ENCODE results near the gene GRK5. TPM values are rescaled to one million over a fixed set of nuclear protein-coding genes. Genes with fewer than 3 reads are reported as not detected.

GRK5 gene
- total RNA-seq, 4 donors from 2014 or later, result 6.2 to 12.5 (median 9.1) TPM

- Histone ChIP-seq H3K4me3 (no peak overlapping the region), H3K27me3 (no peaks in the 10 kb centered on the region), H3K4me1 (no peaks in the 10 kb centered on the region), H3K36me3 (no peaks in the 10 kb centered on the region), H3K27ac (no peak overlapping the region), H3K9me3 (no peaks in the 10 kb centered on the region)
- TF ChIP-seq CTCF (IDR thresholded peaks at IDR 0.05 in 4 of 5, conservative IDR thresholded peaks at IDR 0.05 in 1 of 5), result no peak
- ATAC-seq (no peak), DNase-seq (no peak)
- in situ Hi-C loops (cut with MboI; ENCODE audit: low sequenced_read_pairs in 4 of 4), result no loop called here
- intact Hi-C loops (cut with DNase I; ENCODE audit: low total_unique reads), result no loop called here
Measured at GRCh38 chr10:119453313-119453712, 245.9 kb downstream of the GRK5 start.

GRCh38 chr10:119454316-119454715 lies 246.9 kb downstream of the GRK5 start:
- no peaks in the 10 kb centered on the region for H3K27me3 ChIP-seq
- DNase-seq, result no peak
- in situ Hi-C loops (cut with MboI; ENCODE audit: low sequenced_read_pairs in 4 of 4) (no loop called here), intact Hi-C loops (cut with DNase I; ENCODE audit: low total_unique reads) (no loop called here)
- no peaks in the 10 kb centered on the region for H3K4me1 ChIP-seq
- ATAC-seq, result no peak
- H3K27ac ChIP-seq, result no peak overlapping the region
- no peaks in the 10 kb centered on the region for H3K36me3 ChIP-seq
- H3K9me3 ChIP-seq, result no peaks in the 10 kb centered on the region
- TF ChIP-seq CTCF (IDR thresholded peaks at IDR 0.05 in 4 of 5, conservative IDR thresholded peaks at IDR 0.05 in 1 of 5) (no peak), POLR2A (IDR thresholded peaks at IDR 0.05) (no peak)
- H3K4me3 ChIP-seq, result no peak overlapping the region

- no peaks in the 10 kb centered on the region for H3K36me3 ChIP-seq
- no peak overlapping the region for H3K27ac ChIP-seq
- H3K27me3 ChIP-seq, result no peaks in the 10 kb centered on the region
- TF ChIP-seq CTCF (IDR thresholded peaks at IDR 0.05 in 4 of 5, conservative IDR thresholded peaks at IDR 0.05 in 1 of 5) (no peak), POLR2A (IDR thresholded peaks at IDR 0.05) (no peak)
- no peak for ATAC-seq
- no peaks in the 10 kb centered on the region for H3K9me3 ChIP-seq
- intact Hi-C loops (cut with DNase I; ENCODE audit: low total_unique reads), result no loop called here
- DNase-seq, result no peak
- in situ Hi-C loops (cut with MboI; ENCODE audit: low sequenced_read_pairs in 4 of 4), result no loop called here
- H3K4me3 ChIP-seq, result no peak overlapping the region
- no peaks in the 10 kb centered on the region for H3K4me1 ChIP-seq
Measured at GRCh38 chr10:119454990-119455389, 247.6 kb downstream of the GRK5 start.

GRCh38 chr10:119455609-119456434 lies 248.5 kb downstream of the GRK5 start:
- no peaks in the 10 kb centered on the region for H3K4me1 ChIP-seq
- no peaks in the 10 kb centered on the region for H3K36me3 ChIP-seq
- no peak for ATAC-seq
- no peak overlapping the region for H3K4me3 ChIP-seq
- TF ChIP-seq CTCF (IDR thresholded peaks at IDR 0.05 in 4 of 5, conservative IDR thresholded peaks at IDR 0.05 in 1 of 5) (no peak), POLR2A (IDR thresholded peaks at IDR 0.05) (no peak)
- H3K27me3 ChIP-seq, result no peaks in the 10 kb centered on the region
- no peak overlapping the region for H3K27ac ChIP-seq
- no peak for DNase-seq
- H3K9me3 ChIP-seq, result no peaks in the 10 kb centered on the region
- intact Hi-C loops (cut with DNase I; ENCODE audit: low total_unique reads) (no loop called here), in situ Hi-C loops (cut with MboI; ENCODE audit: low sequenced_read_pairs in 4 of 4) (no loop called here)

GRCh38 chr10:119456435-119456810 lies 249.1 kb downstream of the GRK5 start:
- Histone ChIP-seq H3K9me3 (no peaks in the 10 kb centered on the region), H3K4me3 (no peak overlapping the region), H3K27me3 (no peaks in the 10 kb centered on the region), H3K36me3 (no peaks in the 10 kb centered on the region), H3K4me1 (no peaks in the 10 kb centered on the region), H3K27ac (no peak overlapping the region)
- intact Hi-C loops (cut with DNase I; ENCODE audit: low total_unique reads), result no loop called here
- no peak for DNase-seq
- no peak for TF ChIP-seq POLR2A (IDR thresholded peaks at IDR 0.05)
- TF ChIP-seq CTCF (IDR thresholded peaks at IDR 0.05 in 4 of 5, conservative IDR thresholded peaks at IDR 0.05 in 1 of 5), result no peak
- ATAC-seq, result no peak
- in situ Hi-C loops (cut with MboI; ENCODE audit: low sequenced_read_pairs in 4 of 4), result no loop called here
